Fibroblast of villous mesenchyme (primary cell): ENCODE data around the gene BLOC1S5. TPM values are rescaled to one million over a fixed set of nuclear protein-coding genes. Genes with fewer than 3 reads are reported as not detected.
A peak's percentile ranks its signal among the peaks of the same experiment; 100 is the strongest.

Experiments used
- DNase-seq: peaks from one replicate; pipeline ENCODE4 v3.0.0-alpha.2; 2010; ENCODE audit warnings: low read depth
- H3K4me3 ChIP-seq: 2 replicates; pipeline ENCODE4 v1.5.1; 2011; ENCODE audit warnings: low read depth, mild to moderate bottlenecking, low read length
- CTCF ChIP-seq: IDR thresholded peaks from 2 replicates; pipeline ENCODE4 v1.5.1; 2012; ENCODE audit warnings: low read depth, mild to moderate bottlenecking, low read length; ENCODE audit not compliant: insufficient read depth
- total RNA-seq: library from RNA; depleted of rRNA; stranded (reverse); fragments of >200 nt; gene quantifications from 2 replicates; pipeline ENCODE4 v1.2.3, GENCODE V29; 2012

Gene BLOC1S5
- total RNA-seq, 1 donor, result 11.2 TPM

DNA sequence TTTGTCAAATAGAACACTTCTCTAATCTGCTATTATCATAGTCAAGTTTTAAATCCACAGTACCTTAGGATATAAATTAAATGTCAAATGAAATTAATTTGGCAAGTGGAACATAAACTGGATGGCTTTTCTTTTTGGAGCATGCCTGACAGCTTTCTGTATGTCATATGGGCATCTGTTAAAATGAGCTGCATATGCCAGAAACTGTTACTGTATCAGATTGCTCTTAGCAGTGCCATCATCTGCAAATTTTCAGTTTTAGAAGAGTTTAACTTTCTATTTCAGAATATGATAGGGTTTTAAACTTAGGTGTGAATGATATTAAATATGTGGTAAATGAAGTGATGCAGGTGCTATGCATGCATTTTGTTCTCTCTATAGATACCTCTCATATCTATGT is 41.6 kb upstream of the BLOC1S5 start:
- TF ChIP-seq CTCF, result no peak
- DNase-seq, result no peak
- H3K4me3 ChIP-seq, result no peak overlapping the region

- H3K4me3 ChIP-seq, result no peak overlapping the region
- no peak for DNase-seq
- TF ChIP-seq CTCF, result no peak
Measured at GRCh38 chr6:8103726-8104125, 39.5 kb upstream of the BLOC1S5 start.

- TF ChIP-seq CTCF, result no peak
- peak; percentile 93 for DNase-seq
- H3K4me3 ChIP-seq, result peak within 1 kb of the TSS; percentile 84
Measured at GRCh38 chr6:8102122-8102958, 38.2 kb upstream of the BLOC1S5 start, which contains the start of gene EEF1E1. TSS of gene EEF1E1 (minus strand) at chr6:8102548. CDS start at chr6:8102521, 27 bp downstream.

DNA sequence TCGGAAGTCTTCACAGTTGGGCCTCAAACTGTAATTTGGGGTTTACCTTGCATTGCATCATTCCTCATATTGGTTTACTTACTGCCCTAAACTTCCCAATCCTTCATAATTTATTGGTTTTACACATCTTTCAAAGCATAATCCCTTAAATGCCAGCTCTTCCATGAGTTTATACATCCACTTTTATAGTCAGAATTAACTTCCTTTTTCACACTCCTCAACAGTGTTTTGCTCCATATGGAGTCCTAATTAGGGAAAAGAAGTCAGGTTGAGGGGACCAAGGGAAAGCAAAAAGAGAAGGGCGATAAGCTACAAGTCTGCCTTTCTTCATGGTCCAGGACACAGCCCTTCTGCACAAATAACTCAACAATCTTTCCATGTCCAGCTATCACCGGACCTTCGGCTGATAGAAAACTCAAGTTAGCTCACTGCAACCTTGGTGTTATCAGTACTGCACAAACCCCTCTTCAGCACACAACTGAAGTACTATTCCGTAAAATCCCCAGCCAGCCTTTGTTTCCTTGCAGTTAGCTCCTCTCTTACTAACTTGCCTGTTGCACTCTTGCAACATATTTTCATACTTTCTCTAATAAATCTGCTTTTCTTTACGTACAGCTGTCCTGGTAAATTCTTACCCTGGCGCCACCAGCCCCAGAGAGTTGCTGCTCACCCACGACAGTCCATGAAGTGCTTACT is 36.1 kb upstream of the BLOC1S5 start:
- DNase-seq, result peak; percentile 18
- H3K4me3 ChIP-seq, result no peak overlapping the region
- no peak for TF ChIP-seq CTCF

DNA sequence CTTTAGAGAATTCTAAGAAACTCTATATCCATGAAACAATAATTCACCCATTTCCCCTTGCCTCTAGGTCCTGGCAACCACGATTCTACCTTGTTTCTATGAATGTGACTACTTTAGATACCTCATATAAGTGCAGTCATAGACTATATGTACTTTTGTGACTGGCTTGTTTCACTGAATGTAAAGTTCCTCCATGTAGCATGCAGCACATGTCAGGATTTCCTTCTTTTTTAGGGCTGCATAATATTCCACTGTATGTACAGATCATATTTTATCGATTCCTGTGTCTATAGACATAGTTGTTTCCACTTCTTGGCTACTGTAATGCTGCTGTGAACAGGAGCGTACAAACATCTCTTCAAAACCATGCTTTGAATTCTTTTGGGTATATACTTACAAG is 26.5 kb upstream of the BLOC1S5 start:
- no peak overlapping the region for H3K4me3 ChIP-seq
- TF ChIP-seq CTCF, result no peak
- DNase-seq, result no peak

GRCh38 chr6:8088886-8089285 is 24.7 kb upstream of the BLOC1S5 start:
- no peak overlapping the region for H3K4me3 ChIP-seq
- peak; percentile 44 for DNase-seq
- TF ChIP-seq CTCF, result no peak
